HG02623 (cell line): Measurements from ENCODE around the gene ATG101.

Source experiments
- ATAC-seq: cut with Tn5 transposase; IDR thresholded peaks from one replicate; pipeline ENCODE4 v1.9.1; 2021; ENCODE audit warnings: moderate library complexity; ENCODE audit not compliant: unreplicated experiment

ATG101 gene

DNA sequence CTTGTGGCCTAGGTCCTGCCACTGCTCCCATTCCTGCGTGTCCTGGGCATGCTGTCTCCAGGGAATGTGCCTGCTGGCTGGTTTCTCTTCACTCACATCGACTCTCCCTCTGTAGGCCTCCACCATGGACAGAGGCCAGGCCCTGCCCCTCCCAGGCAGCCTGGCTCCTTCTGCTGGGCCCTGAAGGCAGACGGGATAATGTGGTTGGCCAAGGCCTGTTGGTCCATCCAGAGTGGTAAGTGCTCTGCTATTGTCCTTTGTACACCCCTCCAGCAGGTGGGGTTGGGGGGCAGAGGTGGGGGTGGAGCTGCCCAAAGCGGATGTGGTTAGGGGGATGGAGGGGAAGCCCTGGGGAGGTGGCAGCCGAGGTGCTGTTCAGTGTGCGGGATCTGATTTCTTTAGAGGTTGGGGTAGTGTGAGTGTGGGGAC, 28.1 kb upstream of the ATG101 start:
- ATAC-seq: no peak

DNA sequence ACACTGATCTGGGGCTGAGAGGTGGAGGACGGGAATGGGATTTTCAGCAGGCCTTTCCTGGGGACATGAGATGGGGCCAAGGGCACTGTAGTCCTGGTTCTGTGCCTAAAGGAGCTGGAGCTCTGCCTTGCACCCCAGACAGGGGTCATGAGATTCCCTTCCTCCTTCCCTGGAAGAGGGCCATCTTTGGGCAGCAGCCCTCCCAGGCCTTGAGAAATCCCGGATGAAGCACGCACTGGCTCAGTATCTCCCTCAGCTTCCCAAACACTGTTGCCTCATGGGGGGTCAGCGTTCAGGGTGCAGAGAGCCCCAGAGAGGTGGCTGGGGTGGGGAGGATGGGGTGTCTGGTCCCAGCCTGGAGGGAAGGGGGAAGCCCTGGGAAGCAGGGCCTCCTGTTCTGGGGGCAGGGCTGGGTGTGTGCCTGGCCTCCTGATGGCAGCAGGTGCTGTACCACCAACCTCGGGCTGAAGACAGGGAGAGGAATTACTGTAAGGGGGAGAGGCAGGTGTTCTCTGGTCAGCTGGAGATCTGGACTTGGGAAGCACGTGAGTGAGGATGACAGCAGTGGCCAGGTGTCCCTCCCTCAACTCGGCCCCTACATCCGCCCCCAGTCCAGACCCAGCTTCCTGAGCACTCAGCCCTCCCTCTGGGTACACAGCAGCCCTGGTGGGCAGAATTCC, 26.9 kb upstream of the ATG101 start:
- no peak for ATAC-seq

DNA sequence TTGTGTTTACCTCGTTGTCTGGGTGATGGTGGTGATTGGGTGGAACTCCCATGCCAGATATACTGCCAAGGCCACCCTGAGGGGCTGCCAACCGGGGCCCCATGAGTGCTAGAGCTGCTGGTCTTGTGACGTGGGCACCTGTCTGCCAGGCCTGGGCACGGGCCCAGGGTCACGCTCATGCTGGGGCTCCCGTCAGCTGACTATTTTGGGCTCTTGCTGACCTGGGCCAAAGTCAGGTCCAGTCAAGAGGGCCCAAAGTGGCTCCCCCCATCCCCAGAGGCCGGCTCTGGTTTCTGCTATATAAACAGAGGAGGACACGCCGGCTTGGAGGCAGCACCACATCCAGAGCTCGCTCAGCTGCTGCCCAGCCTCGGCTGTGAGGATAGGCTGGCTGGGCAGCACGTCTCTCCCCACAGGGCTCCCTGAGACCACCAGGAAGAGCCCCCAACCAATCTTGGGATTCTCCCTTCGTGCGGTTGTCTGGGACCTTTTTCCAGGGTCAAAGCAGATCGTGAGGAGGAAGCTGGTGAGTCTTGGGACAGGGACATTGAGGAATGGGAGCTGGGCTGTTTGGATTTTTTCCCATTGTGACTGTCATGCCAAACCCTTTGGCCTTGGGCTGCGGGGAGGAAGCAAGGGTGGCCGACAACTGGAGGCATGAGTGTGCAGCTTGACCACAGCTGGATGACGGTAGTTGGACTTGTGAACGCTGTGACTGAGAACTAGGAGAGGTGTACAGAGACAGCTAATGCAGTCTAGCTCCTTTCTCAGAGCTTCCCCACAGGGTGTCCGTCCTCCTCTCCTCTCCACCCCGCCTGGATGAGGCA, 26.2 kb upstream of the ATG101 start:
- no peak for ATAC-seq

DNA sequence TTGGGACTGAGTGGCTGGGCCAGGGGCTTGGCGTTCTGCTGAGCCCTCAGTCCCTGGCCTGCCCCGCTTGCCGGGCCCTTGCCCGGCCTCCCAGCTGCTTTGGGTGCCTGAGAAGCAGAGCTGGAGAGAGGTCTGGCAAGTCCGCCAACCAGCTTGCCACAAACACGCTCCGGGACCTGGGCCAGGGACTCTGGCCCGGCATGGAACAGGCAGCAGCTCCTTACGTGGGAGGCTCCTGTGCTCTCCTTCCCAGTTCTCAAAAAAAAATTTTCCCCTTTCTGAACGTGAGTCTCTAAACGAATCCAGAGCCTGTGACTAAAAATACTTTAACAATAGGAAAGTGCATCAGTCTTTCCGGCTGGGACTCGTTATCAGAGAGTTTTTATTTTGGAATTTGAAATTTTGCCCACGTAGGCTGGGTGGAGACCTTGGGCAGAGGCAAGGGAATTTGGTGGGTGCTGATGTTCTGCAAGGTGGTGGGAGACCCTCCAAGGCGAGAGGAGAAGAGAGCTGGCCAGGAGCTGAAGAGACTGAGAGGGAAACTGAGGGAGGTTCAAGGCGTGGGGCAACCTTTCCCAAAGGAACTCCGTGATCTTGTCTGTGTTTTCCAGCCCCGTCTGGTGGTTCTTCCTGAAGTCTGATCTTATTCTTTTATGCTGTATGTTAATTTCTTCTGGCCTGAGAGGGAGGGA, 25.3 kb upstream of the ATG101 start:
- ATAC-seq: no peak

DNA sequence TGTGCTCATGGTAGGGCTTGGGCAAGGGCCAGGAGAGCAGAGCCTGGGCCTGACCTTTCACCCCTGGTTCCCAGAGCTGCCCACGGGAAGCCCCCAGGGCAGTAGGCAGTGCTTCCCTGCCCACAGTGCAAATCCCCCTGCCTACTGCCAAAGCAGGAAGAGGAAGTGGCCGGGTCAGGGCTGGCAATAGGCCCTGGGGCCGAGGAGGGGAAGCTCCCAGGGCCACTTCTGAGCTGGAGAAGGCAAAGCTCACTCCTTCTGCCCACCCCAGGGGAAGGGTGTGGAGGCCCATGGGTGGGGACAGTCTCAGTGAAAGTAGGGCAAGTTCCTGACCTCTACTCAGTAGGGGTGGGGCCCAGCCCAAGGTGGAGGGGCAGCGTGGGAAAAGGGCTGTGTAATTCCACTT, 24.0 kb upstream of the ATG101 start:
- ATAC-seq: no peak

- no peak for ATAC-seq
Observed at GRCh38 chr12:52046859-52047258, 22.9 kb upstream of the ATG101 start.

GRCh38 chr12:52049286-52049685, 20.5 kb upstream of the ATG101 start:
- ATAC-seq: no peak

- ATAC-seq: no peak
Observed at GRCh38 chr12:52049688-52050087, 20.1 kb upstream of the ATG101 start.

DNA sequence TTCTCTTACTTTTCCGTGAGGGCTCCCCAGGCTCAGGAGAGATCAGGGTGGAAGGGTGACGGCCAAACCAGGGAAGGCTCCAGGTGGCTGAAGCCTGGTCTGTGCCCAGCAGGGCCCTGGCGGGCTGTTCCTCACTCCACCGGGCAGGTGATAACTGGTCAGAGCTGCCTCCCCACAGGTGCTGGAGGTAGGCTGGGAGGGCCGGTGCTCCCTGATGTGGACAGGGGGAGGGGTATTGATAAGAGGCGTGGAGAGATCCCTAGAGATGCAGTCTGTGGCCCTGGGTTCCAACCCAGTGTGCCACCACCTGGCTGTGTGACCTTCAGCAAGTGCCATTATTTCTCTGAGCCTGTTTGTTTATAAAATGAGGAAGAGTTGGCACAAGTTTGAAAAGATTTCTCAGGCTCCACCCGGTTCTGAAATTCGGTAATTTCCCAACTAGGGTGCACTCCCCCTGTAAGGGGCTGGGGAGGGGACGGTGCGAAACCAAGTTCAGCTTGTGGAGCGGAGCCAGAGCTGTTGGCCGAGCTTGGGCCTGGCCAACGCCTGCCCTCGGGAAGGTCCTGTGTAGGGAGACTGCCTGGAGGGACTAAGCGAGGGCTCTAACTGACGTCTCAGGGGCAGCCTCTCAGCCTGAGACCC, 19.5 kb upstream of the ATG101 start:
- ATAC-seq: no peak

GRCh38 chr12:52050758-52051541, 18.8 kb upstream of the ATG101 start, which contains the start of gene NR4A1:
NR4A1 (plus strand) TSS chr12:52051442; CDS start chr12:52054329, 2,887 bp downstream.
- peak; percentile 82 for ATAC-seq

DNA sequence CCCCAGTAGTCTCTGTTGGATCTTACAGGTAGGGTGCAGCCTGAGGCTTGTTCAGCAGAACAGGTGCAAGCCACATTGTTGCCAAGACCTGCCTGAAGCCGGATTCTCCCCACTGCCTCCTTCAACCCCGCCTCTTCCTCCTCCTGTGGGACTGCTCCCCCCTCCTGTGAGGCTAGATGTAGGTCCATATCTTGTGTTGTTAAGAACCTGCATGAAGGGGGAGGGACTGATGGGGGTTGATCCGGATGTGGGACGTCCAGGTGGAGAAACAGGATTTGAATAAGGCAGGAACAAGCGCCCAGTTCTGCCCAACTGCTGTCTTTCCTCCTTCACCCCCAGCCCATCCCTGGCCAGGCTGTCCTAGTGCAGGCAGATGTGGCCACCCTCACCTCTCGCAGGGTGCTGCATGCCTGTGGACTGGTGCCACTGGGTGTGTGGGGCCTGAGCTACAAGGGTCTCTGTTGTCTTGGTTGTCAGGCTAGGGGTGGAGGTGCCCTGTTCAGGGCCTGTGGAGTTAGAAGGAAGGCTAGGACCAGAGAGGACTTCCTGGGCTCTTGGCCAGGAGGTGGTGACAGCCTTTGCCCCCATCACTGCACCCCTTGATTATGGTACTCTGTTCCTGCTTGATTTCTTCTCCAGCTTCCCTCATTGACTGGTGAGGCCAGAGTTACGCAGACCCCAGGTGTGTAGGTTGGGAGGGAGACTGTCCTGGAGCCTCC, 17.2 kb upstream of the ATG101 start:
- no peak for ATAC-seq

- no peak for ATAC-seq
Observed at GRCh38 chr12:52053536-52054209, 16.1 kb upstream of the ATG101 start.

DNA sequence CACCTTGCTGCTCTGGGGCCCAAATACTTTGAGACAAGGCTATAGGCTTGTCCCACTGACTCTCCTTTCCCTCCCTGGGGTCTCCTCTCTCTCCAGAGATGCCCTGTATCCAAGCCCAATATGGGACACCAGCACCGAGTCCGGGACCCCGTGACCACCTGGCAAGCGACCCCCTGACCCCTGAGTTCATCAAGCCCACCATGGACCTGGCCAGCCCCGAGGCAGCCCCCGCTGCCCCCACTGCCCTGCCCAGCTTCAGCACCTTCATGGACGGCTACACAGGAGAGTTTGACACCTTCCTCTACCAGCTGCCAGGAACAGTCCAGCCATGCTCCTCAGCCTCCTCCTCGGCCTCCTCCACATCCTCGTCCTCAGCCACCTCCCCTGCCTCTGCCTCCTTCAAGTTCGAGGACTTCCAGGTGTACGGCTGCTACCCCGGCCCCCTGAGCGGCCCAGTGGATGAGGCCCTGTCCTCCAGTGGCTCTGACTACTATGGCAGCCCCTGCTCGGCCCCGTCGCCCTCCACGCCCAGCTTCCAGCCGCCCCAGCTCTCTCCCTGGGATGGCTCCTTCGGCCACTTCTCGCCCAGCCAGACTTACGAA, 15.4 kb upstream of the ATG101 start:
- no peak for ATAC-seq

DNA sequence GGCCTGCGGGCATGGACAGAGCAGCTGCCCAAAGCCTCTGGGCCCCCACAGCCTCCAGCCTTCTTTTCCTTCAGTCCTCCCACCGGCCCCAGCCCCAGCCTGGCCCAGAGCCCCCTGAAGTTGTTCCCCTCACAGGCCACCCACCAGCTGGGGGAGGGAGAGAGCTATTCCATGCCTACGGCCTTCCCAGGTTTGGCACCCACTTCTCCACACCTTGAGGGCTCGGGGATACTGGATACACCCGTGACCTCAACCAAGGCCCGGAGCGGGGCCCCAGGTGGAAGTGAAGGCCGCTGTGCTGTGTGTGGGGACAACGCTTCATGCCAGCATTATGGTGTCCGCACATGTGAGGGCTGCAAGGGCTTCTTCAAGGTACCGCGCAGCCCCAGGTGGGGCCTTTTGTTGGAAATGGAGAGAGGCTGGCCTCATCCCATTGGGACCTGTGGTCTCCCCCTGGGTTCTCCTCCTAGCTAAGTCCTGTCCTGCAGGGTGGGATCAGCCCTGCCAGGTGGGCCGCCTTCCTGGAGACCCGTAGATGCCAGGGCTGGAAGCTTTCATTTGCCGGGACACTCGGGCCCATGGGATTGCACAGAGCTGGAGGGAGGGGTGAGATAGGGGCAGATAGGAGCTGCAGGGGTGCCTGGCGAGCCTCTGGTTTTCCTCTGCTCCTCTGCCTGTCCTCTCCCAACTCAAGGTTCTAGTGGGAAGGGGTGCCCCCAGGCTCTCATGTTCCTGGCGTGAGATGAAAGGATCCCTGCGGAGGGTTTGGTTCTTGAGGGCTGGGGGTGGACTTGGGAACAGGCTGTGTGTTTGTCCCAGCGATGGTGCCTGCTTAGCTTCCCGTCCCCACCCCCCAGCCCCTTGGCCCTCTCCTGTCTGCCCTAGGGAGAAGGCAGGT, 14.7 kb upstream of the ATG101 start:
- no peak for ATAC-seq

GRCh38 chr12:52055731-52056711, 13.8 kb upstream of the ATG101 start:
- ATAC-seq: no peak

GRCh38 chr12:52056801-52057637, 12.8 kb upstream of the ATG101 start:
- ATAC-seq: no peak
